Uterus (tissue), 4 donors: ENCODE results near the gene PPFIA3. TPM values are rescaled to one million over a fixed set of nuclear protein-coding genes. Genes with fewer than 3 reads are reported as not detected.

ENCODE experiments used
- DNase-seq, 2 donors: peaks; one replicate each; pipeline ENCODE4 v3.0.0-alpha.2; 2019 to 2020
- H3K27ac ChIP-seq, 2 donors: fragments of 200-600 bp; sonication (generic); 1 replicate in 1 of 2; 2 replicates in 1 of 2; pipeline ENCODE4 v1.5.1; 2016 to 2018
- H3K27me3 ChIP-seq, 2 donors: fragments of 200-600 bp; sonication (generic); one replicate each; pipeline ENCODE4 v1.5.1; 2018 to 2019; ENCODE audit warnings: control low read depth in 1 of 2
- H3K36me3 ChIP-seq, 2 donors: fragments of 200-600 bp; sonication (generic); one replicate each; pipeline ENCODE4 v1.5.1; 2019; ENCODE audit warnings: control low read depth in 1 of 2
- H3K4me1 ChIP-seq, 2 donors: fragments of 200-600 bp; sonication (generic); one replicate each; pipeline ENCODE4 v1.5.1; 2018 to 2019; ENCODE audit warnings: control low read depth in 1 of 2
- H3K4me3 ChIP-seq, 2 donors: fragments of 200-600 bp; sonication (generic); 1 replicate in 1 of 2; 2 replicates in 1 of 2; pipeline ENCODE4 v1.5.1; 2018 to 2019; ENCODE audit warnings: mild to moderate bottlenecking in 1 of 2
- H3K9me3 ChIP-seq, 2 donors: fragments of 200-600 bp; sonication (generic); one replicate each; pipeline ENCODE4 v1.5.1; 2019; ENCODE audit warnings: control low read depth in 1 of 2
- CTCF ChIP-seq, 4 experiments: fragments of 200-600 bp in 2 of 4; fragments of 450-650 bp in 2 of 4; sonication (generic) in 2 of 4; IDR thresholded peaks; one replicate each; pipeline ENCODE4 v1.5.1; 2016 to 2019; ENCODE audit warnings: antibody characterized with exemption in 4 of 4, mild to moderate bottlenecking in 2 of 4, moderate library complexity in 1 of 4
- POLR2A ChIP-seq, 2 donors: fragments of 450-650 bp; IDR thresholded peaks; one replicate each; pipeline ENCODE4 v1.6.1; 2016; ENCODE audit warnings: antibody characterized with exemption in 2 of 2, mild to moderate bottlenecking in 1 of 2, moderate library complexity in 1 of 2
- intact Hi-C: fragments of 100-400 bp; cut with DNase I; formaldehyde crosslinking; loops from one replicate; pipeline ENCODE4 v1.15.1; 2023; ENCODE audit warnings: low total_unique reads
- total RNA-seq, 4 donors: library from RNA; depleted of rRNA in 3 of 4; stranded (reverse); fragments of >200 nt in 3 of 4; gene quantifications; one replicate each; pipeline versions ENCODE4 v1.1.0 to v1.2.4, GENCODE V29; 2014 to 2023
- donor health status: DM: yes; HTN: yes; CAD: no.

The PPFIA3 gene
- total RNA-seq, 4 donors from 2014 or later, result 0.51 to 8.3 (median 7.4) TPM; not detected in 1

GRCh38 chr19:49188626-49189200 is 69.4 kb downstream of the PPFIA3 start:
- Histone ChIP-seq H3K4me1 (no peaks in the 10 kb centered on the region), H3K36me3 (no peaks in the 10 kb centered on the region)
- intact Hi-C loops, result no loop called here

GRCh38 chr19:49189259-49189658 is 69.9 kb downstream of the PPFIA3 start:
- intact Hi-C loops, result no loop called here
- Histone ChIP-seq H3K4me1 (no peaks in the 10 kb centered on the region), H3K9me3 (no peaks in the 10 kb centered on the region), H3K27ac (no peak overlapping the region), H3K4me3 (no peak overlapping the region), H3K36me3 (no peaks in the 10 kb centered on the region), H3K27me3 (no peaks in the 10 kb centered on the region)
- TF ChIP-seq POLR2A (IDR thresholded peaks at IDR 0.05), result no peak
- no peak for TF ChIP-seq CTCF (IDR thresholded peaks at IDR 0.05)
- DNase-seq, result no peak

More at GRCh38 chr19:49188626-49189200, 69.4 kb downstream of the PPFIA3 start:
- TF ChIP-seq POLR2A (IDR thresholded peaks at IDR 0.05), result no peak
- TF ChIP-seq CTCF (IDR thresholded peaks at IDR 0.05), result no peak
- Histone ChIP-seq H3K9me3 (no peaks in the 10 kb centered on the region), H3K27me3 (no peaks in the 10 kb centered on the region), H3K27ac (no peak overlapping the region), H3K4me3 (no peak overlapping the region)
- no peak for DNase-seq

- DNase-seq, result no peak
- H3K36me3 ChIP-seq, result no peaks in the 10 kb centered on the region
- intact Hi-C loops, result no loop called here
- no peaks in the 10 kb centered on the region for H3K9me3 ChIP-seq
- no peak for TF ChIP-seq CTCF (IDR thresholded peaks at IDR 0.05)
- no peak for TF ChIP-seq POLR2A (IDR thresholded peaks at IDR 0.05)
- no peak overlapping the region for H3K27ac ChIP-seq
- H3K4me3 ChIP-seq, result no peak overlapping the region
- no peaks in the 10 kb centered on the region for H3K4me1 ChIP-seq
- no peaks in the 10 kb centered on the region for H3K27me3 ChIP-seq
Observed at GRCh38 chr19:49190781-49191180, 71.4 kb downstream of the PPFIA3 start.

- Histone ChIP-seq H3K4me1 (peaks cover 0 to 5% of the 10 kb centered on the region in 2 donors), H3K36me3 (no peaks in the 10 kb centered on the region), H3K9me3 (no peaks in the 10 kb centered on the region), H3K4me3 (no peak overlapping the region), H3K27ac (no peak overlapping the region), H3K27me3 (no peaks in the 10 kb centered on the region)
- TF ChIP-seq CTCF (IDR thresholded peaks at IDR 0.05), result no peak
- no peak for TF ChIP-seq POLR2A (IDR thresholded peaks at IDR 0.05)
- intact Hi-C loops, result no loop called here
- no peak for DNase-seq
Observed at GRCh38 chr19:49193822-49194394, 74.6 kb downstream of the PPFIA3 start.

- DNase-seq, result no peak
- Histone ChIP-seq H3K27ac (no peak overlapping the region), H3K27me3 (no peaks in the 10 kb centered on the region), H3K36me3 (no peaks in the 10 kb centered on the region), H3K9me3 (no peaks in the 10 kb centered on the region), H3K4me3 (no peak overlapping the region), H3K4me1 (peaks cover 0 to 5% of the 10 kb centered on the region in 2 donors)
- intact Hi-C loops, result no loop called here
- no peak for TF ChIP-seq CTCF (IDR thresholded peaks at IDR 0.05)
- TF ChIP-seq POLR2A (IDR thresholded peaks at IDR 0.05), result no peak
Observed at GRCh38 chr19:49194408-49194807, 75.1 kb downstream of the PPFIA3 start.
